NB4 (cell line): Measurements from ENCODE around the gene SEPTIN2.

Source experiments
- MYC ChIP-seq: IDR thresholded peaks from 2 replicates; pipeline ENCODE4 v1.6.1; 2011; ENCODE audit warnings: low read depth, low read length
- POLR2A ChIP-seq: IDR thresholded peaks from 2 replicates; pipeline ENCODE4 v1.6.1; 2011; ENCODE audit warnings: mild to moderate bottlenecking; ENCODE audit not compliant: insufficient read length; ENCODE audit errors: extremely low read depth
- TF ChIP-seq, protein P1 (sequence below): IDR thresholded peaks from one replicate; pipeline ENCODE4 v1.5.1; 2012; ENCODE audit warnings: low read depth, low read length
- TF ChIP-seq, protein P2 (sequence below): IDR thresholded peaks from 2 replicates; pipeline ENCODE4 v1.6.1; 2011; ENCODE audit warnings: low read depth, low read length

DNA sequence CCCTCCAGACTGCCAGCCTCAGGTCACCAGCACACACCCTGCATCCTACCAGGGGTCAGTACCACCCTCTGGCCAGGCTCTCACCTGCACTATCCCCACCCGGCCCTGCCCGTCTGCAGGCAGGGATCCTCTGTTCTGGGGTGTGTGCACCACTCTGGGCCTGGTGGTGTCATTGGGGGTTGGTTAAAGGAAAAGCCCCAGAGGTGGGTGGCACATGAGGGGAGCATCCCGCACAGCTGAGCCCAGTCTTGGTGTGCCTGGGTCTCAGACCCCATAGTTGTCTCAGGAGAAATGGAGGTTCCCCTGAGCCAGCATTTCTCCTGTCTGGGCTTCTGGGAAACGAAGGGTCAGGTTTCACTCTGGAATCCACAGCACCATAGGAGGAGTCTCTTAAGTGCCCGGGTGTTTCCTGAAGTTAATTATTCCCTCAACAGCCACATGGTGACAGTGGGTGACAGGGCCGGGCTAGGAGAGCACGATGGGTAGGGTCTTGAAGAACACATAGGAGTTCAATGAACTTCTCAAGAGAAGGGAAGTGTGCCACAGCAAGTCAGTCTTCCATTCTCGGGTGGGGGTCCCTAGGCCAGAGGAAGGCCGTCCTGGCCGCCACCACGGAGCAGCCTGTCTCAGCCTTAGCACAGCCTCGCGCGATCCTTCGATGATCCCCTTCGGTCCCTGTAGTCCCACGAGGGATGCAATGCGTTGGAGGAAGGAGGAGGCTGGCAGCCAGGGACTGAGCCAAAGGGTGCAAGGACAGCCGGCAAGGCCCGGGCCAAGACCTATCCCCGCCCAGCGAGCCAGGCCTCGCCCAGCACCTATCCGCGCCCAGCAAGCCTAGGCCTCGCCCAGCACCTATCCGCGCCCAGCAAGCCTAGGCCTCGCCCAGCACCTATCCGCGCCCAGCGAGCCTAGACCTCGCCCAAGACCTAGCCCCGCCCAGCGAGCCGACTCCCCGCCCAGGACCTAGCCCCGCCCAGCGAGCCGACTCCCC is 39.2 kb downstream of the SEPTIN2 start:
- TF ChIP-seq, protein P1, sequence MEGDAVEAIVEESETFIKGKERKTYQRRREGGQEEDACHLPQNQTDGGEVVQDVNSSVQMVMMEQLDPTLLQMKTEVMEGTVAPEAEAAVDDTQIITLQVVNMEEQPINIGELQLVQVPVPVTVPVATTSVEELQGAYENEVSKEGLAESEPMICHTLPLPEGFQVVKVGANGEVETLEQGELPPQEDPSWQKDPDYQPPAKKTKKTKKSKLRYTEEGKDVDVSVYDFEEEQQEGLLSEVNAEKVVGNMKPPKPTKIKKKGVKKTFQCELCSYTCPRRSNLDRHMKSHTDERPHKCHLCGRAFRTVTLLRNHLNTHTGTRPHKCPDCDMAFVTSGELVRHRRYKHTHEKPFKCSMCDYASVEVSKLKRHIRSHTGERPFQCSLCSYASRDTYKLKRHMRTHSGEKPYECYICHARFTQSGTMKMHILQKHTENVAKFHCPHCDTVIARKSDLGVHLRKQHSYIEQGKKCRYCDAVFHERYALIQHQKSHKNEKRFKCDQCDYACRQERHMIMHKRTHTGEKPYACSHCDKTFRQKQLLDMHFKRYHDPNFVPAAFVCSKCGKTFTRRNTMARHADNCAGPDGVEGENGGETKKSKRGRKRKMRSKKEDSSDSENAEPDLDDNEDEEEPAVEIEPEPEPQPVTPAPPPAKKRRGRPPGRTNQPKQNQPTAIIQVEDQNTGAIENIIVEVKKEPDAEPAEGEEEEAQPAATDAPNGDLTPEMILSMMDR = no peak
- TF ChIP-seq, protein P2, sequence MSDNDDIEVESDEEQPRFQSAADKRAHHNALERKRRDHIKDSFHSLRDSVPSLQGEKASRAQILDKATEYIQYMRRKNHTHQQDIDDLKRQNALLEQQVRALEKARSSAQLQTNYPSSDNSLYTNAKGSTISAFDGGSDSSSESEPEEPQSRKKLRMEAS = no peak
- TF ChIP-seq POLR2A = no peak
- 0 out of 2 replicates have a peak, but pooled peaks have one; percentile 23 for TF ChIP-seq MYC
